Suprapubic skin (tissue), 4 donors: ENCODE measurements around the gene YARS2. TPM values are rescaled to one million over a fixed set of nuclear protein-coding genes. Genes with fewer than 3 reads are reported as not detected.

Experiments
- DNase-seq, 2 donors: peaks; one replicate each; pipeline ENCODE4 v3.0.0-alpha.2; 2019; ENCODE audit warnings: low spot score in 2 of 2
- H3K27ac ChIP-seq: fragments of 200-600 bp; sonication (generic); one replicate; pipeline ENCODE4 v1.5.1; 2019
- H3K27me3 ChIP-seq: fragments of 200-600 bp; sonication (generic); one replicate; pipeline ENCODE4 v1.5.1; 2019
- H3K36me3 ChIP-seq: fragments of 200-600 bp; sonication (generic); one replicate; pipeline ENCODE4 v1.5.1; 2019
- H3K4me1 ChIP-seq: fragments of 200-600 bp; sonication (generic); one replicate; pipeline ENCODE4 v1.5.1; 2019
- H3K4me3 ChIP-seq: fragments of 200-600 bp; sonication (generic); one replicate; pipeline ENCODE4 v1.5.1; 2019; ENCODE audit warnings: mild to moderate bottlenecking
- H3K9me3 ChIP-seq: fragments of 200-600 bp; sonication (generic); one replicate; pipeline ENCODE4 v1.5.1; 2019
- EP300 ChIP-seq: sonication (generic); formaldehyde crosslinking; IDR thresholded peaks from one replicate; pipeline ENCODE4 v1.6.1; 2017; ENCODE audit warnings: antibody characterized with exemption
- POLR2A ChIP-seq, 2 donors: fragments of 450-650 bp; IDR thresholded peaks; one replicate each; pipeline ENCODE4 v1.6.1; 2017; ENCODE audit warnings: antibody characterized with exemption in 2 of 2, mild to moderate bottlenecking in 2 of 2, moderate library complexity in 2 of 2
- POLR2AphosphoS5 ChIP-seq, 3 donors: sonication (generic); formaldehyde crosslinking; IDR thresholded peaks; one replicate each; pipeline ENCODE4 v1.6.1; 2017; ENCODE audit warnings: antibody characterized with exemption in 3 of 3
- WGBS: methylation state at CpG from one replicate; pipeline ENCODE4 v1.1.5; 2018; 5-methylcytosine and 5-hydroxymethylcytosine counted together
- total RNA-seq, 4 donors: library from RNA; depleted of rRNA; stranded (reverse); fragments of >200 nt; gene quantifications; one replicate each; pipeline ENCODE4 v1.1.0, GENCODE V29; 2016
- TF ChIP-seq, protein P1 (sequence below), 2 donors: fragments of 200-600 bp in 1 of 2; fragments of 450-650 bp in 1 of 2; sonication (generic) in 1 of 2; IDR thresholded peaks; one replicate each; pipeline ENCODE4 v1.5.1; 2016 to 2019; ENCODE audit warnings: antibody characterized with exemption in 2 of 2, mild to moderate bottlenecking in 1 of 2, moderate library complexity in 1 of 2

Gene YARS2
- 10 to 100 TPM; 17.1 to 26.5 (median 23.1) TPM for total RNA-seq

DNA sequence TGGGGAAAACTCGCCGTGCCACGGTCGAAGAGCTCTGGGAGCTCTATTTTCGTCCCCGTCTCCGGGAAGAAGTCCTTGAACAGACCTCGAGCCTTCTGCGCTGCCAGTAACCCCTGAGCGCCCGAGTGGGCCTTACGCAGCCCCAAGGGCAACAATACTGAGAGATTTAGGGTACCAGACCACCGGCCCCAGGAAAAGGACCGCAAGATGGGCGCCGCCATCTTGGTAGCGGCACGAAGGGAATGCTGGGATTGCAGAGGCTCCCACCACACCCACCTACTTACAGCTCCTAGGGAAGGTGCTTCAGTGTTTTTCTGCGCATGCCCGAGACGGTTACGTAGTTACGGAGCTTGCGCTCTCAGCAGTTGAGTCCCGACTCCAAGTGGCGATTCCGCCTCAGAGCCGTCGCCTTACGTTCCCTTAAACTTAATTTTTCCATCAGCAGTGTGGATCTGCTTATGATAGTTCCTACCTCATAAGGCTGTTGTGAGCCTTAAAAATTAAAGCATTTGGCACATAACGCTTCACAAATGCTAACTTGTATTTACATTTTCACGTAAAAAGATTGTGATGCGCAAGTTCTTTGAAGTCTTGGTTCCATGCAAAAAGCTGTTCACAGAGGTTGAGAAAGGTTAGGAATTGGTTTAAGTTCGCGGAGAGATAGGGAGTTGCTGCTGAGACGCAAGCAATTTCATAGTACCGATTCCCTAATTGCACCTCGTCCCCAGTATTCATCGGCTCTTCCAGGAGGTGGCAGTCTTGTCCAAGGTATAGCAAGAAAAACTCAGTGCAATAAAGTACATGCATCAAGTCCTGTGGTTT, at the start of gene YARS2:
YARS2 (minus strand) TSS at position 244 of the 822 bp plus-strand sequence; CDS start at position 221, 23 bp downstream.
- H3K9me3 ChIP-seq = no peaks in the 10 kb centered on the region
- peaks cover 23% of the 10 kb centered on the region for H3K36me3 ChIP-seq
- peak; percentile 95 for DNase-seq
- peaks cover 18% of the 10 kb centered on the region for H3K4me1 ChIP-seq
- H3K27ac ChIP-seq = peak within 1 kb of the TSS; percentile 91
- no peaks in the 10 kb centered on the region for H3K27me3 ChIP-seq
- TF ChIP-seq POLR2A (IDR thresholded peaks at IDR 0.05) = peak in 1 of 2 donors; percentile 61
- no peak for TF ChIP-seq POLR2AphosphoS5 (IDR thresholded peaks at IDR 0.05)
- TF ChIP-seq, protein P1, sequence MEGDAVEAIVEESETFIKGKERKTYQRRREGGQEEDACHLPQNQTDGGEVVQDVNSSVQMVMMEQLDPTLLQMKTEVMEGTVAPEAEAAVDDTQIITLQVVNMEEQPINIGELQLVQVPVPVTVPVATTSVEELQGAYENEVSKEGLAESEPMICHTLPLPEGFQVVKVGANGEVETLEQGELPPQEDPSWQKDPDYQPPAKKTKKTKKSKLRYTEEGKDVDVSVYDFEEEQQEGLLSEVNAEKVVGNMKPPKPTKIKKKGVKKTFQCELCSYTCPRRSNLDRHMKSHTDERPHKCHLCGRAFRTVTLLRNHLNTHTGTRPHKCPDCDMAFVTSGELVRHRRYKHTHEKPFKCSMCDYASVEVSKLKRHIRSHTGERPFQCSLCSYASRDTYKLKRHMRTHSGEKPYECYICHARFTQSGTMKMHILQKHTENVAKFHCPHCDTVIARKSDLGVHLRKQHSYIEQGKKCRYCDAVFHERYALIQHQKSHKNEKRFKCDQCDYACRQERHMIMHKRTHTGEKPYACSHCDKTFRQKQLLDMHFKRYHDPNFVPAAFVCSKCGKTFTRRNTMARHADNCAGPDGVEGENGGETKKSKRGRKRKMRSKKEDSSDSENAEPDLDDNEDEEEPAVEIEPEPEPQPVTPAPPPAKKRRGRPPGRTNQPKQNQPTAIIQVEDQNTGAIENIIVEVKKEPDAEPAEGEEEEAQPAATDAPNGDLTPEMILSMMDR (IDR thresholded peaks at IDR 0.05) = peak; percentile 64 to 68
- TF ChIP-seq EP300 = peak; percentile 28
- H3K4me3 ChIP-seq = peak within 1 kb of the TSS; percentile 92
- under 1% methylated on average over 35 of the region's 39 CpGs for WGBS

DNA sequence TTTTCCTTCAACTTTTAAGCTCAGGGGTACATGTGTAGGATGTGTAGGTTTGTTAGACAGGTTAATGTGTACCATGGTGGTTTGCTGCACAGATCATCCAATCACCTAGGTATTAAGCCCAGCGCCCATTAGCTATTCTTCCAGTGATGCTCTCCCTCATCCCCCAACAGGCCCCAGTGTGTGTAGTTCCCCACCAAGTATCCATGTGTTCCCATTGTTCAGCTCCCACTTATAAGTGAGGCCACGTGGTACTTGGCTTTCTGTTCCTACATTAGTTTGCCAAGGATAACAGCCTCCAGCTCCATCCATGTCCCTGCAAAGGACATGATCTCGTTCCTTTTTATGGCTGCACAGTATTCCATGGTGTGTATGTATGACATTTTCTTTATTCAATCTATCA, 48.6 kb upstream of the YARS2 start:
- no peaks in the 10 kb centered on the region for H3K36me3 ChIP-seq
- no peak overlapping the region for H3K4me3 ChIP-seq
- H3K27ac ChIP-seq = no peak overlapping the region
- TF ChIP-seq POLR2AphosphoS5 (IDR thresholded peaks at IDR 0.05) (no peak), POLR2A (IDR thresholded peaks at IDR 0.05) (no peak), EP300 (no peak)
- TF ChIP-seq, protein P1 (IDR thresholded peaks at IDR 0.05) = no peak
- no peaks in the 10 kb centered on the region for H3K9me3 ChIP-seq
- H3K27me3 ChIP-seq = no peaks in the 10 kb centered on the region
- H3K4me1 ChIP-seq = no peaks in the 10 kb centered on the region
- DNase-seq = no peak
- 82% methylated on average over 3 of the region's 3 CpGs for WGBS

DNA sequence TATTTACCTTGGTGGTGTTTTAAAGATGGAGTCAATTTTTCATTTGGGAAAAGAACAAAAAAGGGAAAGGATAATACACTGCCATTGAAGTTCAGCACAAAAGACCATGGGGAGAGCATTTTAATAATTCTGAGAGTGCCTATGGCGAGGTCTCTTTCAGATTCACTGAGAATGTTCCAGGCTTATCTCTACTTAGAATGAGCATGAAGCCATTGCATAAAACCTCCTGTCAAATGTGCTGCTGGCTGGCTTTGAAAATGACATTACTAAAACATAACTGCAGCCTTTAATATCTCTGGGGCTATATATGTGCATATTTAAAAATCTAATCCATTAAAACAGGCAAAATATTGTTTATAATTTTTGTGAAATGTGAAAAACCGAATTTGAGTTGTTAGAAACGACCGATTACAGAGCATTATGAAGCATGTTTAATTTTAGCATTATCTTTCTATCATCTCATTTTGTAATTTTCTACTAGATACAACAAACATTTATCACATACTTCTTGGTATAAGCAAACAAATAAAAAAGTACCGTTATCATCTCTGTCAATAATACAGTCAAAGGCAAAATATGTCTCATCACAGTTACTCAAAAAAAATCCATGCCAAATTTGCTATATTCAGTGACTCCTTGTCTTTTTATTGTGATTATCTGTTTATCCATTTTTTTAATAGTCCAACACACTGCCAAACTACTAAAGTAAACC, 45.7 kb upstream of the YARS2 start:
- DNase-seq = no peak
- TF ChIP-seq, protein P1 (IDR thresholded peaks at IDR 0.05) = no peak
- TF ChIP-seq EP300 (no peak), POLR2AphosphoS5 (IDR thresholded peaks at IDR 0.05) (no peak)
- WGBS = 85% methylated on average over 5 of the region's 5 CpGs
- no peaks in the 10 kb centered on the region for H3K27me3 ChIP-seq
- no peaks in the 10 kb centered on the region for H3K4me1 ChIP-seq
- H3K36me3 ChIP-seq = no peaks in the 10 kb centered on the region
- H3K27ac ChIP-seq = no peak overlapping the region
- no peaks in the 10 kb centered on the region for H3K9me3 ChIP-seq
- H3K4me3 ChIP-seq = no peak overlapping the region

DNA sequence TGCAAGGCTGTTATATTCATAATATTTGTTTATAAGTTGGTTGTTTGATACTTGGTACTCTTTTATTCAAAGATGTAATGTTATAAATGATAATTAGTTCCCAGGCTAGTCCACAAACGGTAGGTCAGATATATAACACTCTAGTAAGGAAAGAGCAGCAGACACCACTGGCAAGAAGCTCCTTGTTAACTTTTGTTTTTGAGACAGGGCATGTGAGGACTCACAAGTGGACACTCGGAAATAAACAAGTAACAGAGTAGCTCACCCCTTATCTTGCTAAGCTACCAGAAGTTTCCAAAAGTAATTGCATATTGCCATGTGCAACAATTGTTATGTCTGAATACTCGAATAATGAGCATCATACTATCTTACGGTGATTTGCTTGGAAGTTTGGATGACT, 38.6 kb upstream of the YARS2 start:
- TF ChIP-seq, protein P1 (IDR thresholded peaks at IDR 0.05) = no peak
- TF ChIP-seq POLR2A (IDR thresholded peaks at IDR 0.05) (no peak), EP300 (no peak), POLR2AphosphoS5 (IDR thresholded peaks at IDR 0.05) (no peak)
- Histone ChIP-seq H3K4me3 (no peak overlapping the region), H3K4me1 (no peaks in the 10 kb centered on the region), H3K36me3 (no peaks in the 10 kb centered on the region), H3K27me3 (no peaks in the 10 kb centered on the region), H3K9me3 (no peaks in the 10 kb centered on the region), H3K27ac (no peak overlapping the region)
- DNase-seq = no peak
- 88% methylated on average over 4 of the region's 4 CpGs for WGBS

DNA sequence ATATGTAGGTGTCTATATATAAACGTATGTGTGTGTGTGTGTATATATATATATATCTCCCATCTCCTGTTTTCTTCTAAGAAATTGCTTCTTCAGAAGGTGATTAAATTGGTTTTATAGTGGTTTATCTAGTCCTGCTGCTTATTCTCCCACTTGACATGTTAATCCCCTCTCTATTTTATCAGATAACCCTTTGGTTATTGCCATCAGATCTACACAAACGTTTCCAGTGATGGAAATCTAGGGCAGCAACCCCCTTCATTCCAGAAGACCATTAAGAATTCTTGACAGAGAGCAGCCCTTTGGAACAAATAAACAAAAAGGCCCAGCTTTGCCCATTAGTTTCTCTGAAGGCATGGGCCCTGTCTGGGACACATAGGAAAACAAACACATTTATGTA, 34.2 kb upstream of the YARS2 start:
- no peak for TF ChIP-seq POLR2A (IDR thresholded peaks at IDR 0.05)
- no peak for TF ChIP-seq POLR2AphosphoS5 (IDR thresholded peaks at IDR 0.05)
- no peak for TF ChIP-seq EP300
- TF ChIP-seq, protein P1 (IDR thresholded peaks at IDR 0.05) = no peak
- Histone ChIP-seq H3K9me3 (no peaks in the 10 kb centered on the region), H3K36me3 (no peaks in the 10 kb centered on the region), H3K4me3 (no peak overlapping the region), H3K4me1 (no peaks in the 10 kb centered on the region), H3K27ac (no peak overlapping the region), H3K27me3 (no peaks in the 10 kb centered on the region)
- DNase-seq = no peak
- 24% methylated on average over 2 of the region's 2 CpGs for WGBS
